NCI-H82 treated with DMSO at 0.1 percent for 48 hours (cell line): ENCODE results near the gene NDC1.

Experiments used
- DNase-seq: peaks from one replicate; lab custom pipeline; 2025; ENCODE audit not compliant: unreplicated experiment; lab: John Stamatoyannopoulos, UW

Gene NDC1

DNA sequence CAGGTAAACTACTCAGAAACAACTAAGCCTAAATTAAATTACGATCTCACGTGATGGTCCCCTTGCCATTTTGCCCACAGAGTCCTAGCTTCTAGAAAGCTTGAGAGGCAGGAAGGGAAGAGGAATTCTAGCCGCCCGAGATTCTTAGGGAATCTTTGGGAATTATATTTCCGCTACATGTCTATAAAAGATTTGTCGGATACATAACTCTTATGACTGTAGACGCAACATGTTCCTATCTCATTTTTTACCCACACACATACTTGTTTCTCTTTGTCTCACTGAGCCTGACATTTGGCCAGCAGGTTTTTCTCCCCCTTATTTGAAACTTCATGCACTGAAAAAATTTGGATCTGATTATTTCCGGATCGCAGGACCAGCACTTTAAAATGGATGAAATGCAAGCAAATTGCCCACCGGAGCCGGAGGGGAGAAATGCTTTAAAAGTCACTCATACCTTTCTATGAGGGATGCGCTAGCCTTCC, 104.6 kb downstream of the NDC1 start:
- no peak for DNase-seq

DNA sequence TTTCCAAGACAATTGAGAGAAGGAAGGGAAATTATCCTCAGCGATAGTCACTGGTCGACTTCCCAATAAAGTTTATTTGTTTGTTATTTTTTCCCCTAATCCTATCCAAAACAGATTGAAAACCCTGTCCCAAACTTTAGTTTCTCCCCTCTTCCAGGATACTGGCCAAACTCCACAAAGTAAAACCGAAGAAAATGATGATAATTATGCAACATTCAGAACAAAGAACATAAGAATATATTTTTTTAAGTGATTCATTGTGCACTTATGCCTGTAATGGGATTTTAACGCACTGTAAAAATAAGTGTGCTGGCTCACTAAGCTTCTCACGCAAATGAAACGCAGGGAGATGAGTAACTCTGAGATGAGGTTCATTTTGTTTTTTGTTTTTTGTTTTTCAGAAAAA, 105.2 kb downstream of the NDC1 start:
- no peak for DNase-seq

DNA sequence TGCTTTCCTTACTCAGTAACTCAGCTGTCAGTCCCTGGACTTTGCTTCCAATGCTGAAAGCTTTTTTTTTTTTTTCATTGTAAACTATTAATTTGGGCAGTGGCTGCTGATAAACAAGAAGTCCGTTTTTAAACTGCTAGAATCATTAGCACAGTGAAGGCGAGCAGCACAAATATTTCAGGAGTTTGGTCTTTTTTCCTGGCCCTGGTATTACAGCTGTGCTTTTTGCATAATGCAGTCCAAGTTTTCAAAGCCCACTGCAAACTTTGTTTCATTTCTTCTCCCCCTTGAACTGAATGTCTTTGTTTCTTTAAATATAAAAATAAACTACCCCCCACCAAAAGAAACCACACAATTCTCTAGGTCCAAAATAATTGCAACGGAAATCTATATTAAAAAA, 105.7 kb downstream of the NDC1 start:
- DNase-seq, result no peak

DNA sequence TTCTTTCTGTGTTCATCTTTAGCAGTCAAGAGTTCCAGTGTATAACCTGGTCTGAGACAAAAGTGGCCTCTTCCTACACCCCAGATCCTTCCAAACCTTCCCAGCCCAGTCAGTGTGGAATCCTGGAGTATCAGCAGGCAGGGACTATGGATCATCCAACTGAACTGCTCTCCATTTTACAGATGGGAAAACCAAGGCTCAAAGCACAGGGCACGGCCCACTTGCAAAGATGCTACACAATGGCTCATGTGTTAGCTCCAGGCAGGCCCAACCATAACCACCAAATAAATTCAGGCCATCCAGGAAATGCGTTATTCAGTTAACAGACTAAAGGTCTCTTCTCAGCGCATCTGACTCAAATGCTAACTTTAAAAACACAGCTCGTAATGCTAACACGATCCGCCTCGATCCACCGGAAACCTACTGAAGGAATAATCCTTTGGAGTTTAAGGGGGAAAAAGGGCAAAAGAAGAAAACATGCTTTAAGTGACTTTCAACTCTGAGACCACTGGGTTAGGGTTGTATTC, 106.3 kb downstream of the NDC1 start:
- DNase-seq, result no peak

DNA sequence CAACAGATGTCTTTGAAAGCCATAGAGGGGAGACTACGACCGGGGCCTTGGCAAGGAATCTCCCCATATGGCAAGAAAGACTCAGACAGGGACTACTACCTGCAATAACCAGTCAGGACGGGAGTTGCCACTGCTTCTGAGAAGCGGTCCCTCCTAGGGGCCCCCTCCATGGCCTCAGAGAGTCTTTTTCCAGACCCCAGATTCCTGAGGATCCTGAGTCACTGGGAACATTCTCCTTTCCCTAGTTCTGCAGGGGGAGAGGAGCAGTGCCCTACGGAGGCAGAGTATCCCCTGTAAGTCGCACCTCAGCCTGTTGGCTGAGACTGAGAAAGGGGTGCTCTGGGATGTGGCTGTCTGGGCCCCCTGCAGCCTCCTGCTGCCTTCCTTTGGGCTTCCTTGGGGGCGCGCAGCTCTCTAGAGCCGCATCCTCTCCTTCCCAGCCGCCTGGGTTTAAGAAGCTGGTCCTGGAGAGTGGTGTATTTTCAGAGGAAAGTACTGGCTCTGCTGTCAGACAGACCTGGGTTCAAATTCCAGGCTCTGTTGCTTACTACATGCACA, 107.0 kb downstream of the NDC1 start:
- DNase-seq, result no peak

DNA sequence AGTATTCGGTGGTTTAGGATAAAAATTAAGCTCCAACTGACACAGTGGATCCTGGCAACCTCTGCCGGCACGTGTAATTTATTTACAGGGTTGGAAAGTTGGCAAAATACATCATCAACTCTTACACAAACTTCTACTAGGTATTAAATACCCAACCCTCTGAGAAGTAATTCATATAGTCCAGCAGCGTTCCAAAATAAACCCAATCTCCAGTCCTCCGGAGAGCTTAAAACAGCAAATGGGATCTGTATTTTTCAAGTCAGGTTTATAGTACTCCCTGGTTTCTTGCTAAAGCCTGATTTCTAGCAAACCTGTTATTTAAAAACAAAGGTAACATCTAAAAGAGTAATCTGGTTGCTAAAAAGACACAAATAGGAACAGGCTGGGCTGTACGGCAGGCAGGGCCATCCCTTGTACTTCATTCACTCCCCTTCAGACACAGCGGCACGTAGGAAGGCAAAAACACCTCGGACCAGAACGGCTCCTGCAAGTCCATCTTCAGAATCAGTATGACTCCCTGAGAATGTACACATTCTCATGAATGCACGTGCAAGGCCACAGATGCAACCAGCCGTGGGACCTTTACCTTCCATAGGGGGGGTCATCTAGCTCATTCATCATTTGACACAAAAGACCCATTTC, 107.8 kb downstream of the NDC1 start:
- no peak for DNase-seq

DNA sequence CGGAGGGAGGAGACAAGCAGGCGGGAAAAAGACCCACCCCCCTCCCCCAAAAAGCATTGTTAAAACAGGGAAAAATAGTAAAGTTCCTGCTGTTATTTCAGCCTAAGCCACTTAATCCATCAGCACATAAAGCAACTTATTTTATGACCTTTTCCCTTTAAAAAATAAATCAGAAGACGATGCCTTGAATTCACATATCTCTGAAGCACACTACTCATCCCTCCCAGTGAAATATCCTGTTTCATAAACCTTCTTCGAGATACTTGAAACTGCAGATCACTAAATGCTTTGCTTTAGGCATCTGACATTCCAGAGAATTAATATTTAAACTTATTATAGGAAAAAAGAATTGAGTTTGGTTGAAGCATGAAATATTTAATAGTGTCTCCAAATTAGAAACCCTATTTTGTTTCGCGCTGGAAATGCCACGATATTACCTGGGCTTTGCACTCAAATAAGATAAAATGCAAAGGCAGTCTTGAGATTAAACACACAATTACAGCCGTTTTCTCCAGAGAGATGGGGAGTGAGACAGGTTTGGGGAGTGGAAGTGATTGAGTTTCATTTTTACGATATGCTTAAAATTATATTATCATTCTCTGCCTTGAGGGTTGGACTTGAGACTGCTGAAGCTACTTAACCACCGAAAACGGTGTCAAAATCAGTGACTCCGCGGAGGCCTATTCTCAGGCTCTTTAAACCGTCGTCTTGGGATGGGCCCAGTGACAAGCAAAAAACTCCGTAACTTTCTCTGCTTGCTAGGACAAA, 108.5 kb downstream of the NDC1 start:
- no peak for DNase-seq

DNA sequence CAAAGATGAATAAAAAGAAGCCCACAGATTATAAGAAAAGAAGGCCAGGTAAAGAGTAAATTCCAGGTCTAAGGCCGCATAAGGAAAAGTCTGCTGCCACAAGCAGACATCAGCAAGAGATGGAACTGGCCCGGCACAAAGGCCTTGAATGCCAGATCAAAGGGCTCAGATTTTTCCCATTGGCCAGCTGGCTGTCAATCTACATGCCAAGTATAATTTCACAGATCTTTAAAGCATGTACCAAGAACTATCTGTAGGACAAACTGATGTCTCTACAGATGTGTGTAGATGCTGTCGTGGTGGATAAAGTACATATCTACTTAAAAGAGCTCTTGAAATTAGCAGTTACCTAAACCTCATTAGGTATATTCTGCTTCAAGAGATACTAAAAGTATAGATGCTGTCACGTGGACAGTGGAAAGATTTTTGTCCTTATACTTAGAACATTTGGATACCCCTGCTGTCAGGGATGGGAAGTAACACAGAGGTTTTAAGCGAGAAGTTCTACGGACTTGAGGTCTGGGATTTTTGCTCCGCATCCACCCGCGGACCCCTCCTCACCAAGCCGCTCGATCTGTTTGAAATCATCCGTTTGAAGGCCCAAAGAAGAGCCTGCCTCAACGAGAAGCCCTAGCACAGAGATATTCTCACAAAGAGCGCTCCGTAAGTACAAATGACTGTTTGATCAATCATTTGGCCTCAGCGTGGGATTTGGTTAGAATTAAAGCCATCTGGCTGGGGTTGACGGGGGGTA, 109.2 kb downstream of the NDC1 start:
- DNase-seq, result no peak

DNA sequence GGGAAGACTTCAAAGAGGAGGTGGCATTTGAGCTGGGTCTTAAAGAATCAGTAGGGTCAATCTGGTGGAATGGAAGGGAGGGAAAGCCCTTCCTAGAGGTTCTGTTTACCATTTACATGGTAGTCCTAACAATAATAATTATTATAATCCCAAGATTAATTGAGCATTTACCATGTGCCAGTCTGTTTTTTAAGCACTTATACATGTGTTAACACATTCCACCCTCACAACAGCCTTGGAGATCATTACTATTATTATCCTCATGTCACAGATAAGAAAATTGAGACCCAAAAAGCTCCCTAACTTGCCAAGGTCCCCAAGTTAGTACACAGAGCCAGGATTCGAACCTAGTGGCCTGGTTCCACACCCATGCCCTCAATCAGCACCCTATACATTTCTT, 109.9 kb downstream of the NDC1 start:
- no peak for DNase-seq

DNA sequence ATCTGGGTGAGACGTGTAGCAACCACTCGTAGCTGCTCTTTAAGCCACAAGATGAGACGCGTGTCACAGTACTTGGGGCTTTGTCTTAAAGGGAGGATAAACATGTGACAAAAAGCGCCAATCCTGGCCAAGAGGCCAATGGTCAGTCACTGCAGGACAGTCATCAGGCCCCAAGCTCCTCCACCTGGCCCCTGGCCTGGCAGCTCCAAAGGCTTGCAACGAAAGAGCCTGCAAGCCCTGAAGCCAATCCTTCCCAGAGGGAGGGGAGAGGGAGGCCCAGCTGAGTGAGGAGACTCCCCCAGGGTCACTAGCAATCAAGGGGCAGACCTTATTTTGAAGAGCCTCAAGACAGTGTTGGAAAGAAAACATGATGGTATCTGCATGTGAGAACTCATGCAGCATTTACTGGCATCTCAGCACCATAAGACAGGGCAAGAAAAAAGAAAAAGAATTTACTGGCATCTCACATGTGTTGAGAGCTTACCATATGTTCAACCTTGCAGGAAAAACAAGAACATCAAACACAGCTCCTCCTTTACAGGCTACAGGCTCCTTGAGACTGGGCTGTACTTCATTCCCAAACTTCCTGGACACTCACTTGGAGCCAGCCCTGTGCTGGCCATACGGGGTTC, 110.5 kb downstream of the NDC1 start:
- no peak for DNase-seq

DNA sequence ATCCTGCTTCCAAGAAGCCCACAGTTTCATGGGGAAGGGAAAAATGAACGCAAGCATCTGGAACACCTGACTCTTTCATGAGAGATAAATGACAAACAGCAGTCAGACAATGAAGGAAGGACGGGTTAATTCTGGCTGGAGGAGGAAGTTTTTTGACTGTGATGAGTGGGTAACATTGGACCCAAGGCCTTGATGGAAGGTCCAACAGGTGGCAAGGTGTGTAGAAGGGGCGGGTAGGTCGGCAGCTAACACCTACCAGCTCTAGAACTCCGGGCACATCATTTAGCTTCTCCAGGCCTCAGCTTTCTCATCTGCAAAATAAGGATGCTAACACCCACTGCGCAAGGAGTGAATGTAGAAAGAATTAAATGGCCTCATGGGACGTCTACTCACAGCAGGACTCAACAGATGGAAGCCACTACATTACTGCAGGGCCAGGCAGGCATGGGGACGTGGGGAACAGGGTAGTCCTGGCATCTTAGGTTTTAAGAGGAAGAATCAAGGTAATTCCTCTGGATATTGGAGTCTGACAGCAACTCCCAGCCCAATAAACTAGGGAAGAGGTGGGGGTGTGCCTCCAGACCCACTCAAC, 112.0 kb downstream of the NDC1 start:
- DNase-seq, result no peak

DNA sequence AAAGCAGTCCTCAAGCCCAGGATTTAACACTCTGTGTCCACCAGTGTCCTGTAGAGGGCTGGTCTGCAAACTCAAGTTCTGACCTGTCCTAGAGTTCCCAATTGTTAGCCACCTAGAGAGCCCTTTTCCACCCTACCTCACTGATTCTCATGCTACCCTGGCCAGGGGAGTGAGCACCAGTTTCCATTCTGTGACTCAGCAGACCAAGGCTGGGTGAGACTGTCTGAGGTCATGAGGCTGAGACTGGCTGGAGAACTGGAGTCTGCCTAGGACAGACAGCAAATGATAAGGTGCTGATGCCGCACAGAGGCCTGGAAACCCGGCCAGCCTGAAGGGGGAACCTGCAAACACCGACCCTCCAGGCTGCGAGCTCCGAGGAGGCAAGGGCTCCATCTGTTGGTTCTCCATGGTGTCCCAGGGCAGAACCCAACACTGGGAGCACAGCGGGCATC, 112.8 kb downstream of the NDC1 start:
- DNase-seq, result no peak

DNA sequence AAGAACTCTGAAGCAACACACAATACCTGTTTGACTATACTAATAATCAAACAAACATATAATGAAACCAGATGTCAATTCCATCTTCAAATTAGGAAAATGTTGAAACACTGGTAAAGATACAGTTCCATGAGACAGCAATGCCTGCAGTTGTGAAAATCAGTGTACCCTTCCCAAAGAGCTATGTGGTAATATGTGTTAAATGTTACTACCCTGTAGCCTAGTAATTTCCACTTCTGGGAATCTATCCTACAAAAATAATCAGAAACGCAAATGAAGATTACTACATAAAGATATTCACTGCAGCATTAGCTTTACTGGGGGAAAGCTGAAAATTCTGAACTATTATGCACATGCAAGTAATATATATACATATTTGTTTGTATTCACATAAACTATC, 116.1 kb downstream of the NDC1 start:
- no peak for DNase-seq

DNA sequence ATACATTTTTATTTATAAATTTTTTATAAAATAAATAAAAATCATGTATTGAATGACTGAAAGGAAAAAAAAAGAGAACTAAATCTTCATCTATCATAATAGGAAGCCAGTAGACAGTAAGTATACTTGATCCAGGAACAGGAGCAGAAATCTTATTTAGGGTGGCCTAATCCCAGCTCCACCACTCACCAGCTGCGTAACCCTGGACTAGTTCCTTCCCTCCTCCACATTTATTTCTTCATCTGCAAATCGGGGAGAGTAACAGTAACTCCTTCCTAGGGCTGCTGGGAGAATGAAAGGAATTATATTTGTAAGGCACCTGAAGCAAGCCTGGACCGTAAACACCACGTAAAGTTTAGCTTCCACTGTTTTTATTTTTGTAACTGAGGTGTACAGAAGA, 117.0 kb downstream of the NDC1 start:
- peak; percentile 52 for DNase-seq

DNA sequence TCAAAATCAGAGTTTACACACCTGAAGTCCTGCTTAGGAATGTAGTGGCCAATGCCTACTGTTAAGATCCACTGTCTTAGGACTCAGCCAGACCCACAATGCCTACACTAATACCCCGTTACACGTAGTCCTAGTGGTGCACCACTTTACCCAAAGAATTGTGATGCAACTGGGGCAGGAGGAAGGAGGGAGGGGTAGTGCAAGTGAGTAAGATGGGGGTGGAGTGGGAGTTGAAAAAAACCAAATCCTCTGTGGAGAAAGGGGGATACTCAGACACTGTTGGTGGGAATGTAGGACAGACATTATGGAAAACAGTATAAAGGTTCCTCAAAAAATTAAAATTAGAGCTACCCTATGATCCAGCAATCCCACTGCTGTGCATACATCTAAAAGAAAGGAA, 118.6 kb downstream of the NDC1 start:
- DNase-seq, result no peak

DNA sequence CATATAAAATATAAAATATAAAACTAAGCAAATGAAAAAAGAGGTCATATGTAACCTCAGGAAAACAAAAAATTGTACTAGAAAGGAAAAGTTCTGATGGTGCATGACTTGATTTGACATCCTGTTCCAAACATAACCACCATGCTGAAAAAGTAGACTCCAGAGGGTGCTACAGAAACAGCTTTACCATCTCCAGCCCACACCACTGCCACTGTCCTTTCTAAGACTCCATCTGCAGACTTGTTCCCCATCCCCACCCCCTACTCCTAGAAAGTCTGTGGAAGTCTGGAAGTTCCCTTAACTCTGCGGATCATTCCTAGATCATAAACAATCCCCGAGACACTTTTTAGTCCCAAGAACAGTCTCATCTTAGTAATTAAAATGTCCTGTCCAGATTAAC, 119.7 kb downstream of the NDC1 start:
- no peak for DNase-seq

DNA sequence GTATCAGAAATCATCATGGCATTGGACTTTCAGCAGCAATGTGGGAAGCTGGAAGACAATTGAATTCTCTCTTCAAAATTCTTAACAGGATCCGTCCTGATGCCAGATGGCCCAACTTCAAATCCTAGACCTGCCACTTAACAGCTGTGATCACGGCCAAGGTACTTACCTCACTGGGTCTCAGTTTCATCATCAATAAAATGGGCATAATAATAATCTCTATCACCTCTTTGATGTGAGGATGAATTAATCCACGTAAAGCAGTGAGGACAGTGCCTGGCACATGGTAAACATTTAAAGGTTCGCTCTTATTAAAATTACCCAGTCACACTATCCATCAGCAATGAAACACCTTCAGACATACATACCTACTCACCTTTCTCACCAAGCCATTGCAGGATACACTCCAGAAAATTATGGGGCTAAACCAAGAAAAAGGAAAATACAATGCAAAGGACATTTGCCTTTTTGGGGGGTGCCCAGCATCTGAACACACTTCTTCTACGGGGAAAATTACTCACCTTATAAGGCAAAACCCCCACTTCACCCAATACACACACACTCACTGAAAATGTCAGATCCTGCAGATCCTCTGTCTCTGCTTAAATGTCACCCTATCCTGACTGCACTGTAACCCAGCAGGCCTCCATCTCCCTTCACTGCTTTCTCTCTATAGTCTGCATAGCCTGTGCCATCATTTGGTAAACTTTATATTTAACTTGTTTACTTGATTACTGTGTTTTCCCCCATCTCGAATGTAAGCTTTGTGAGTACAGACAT, 120.9 kb downstream of the NDC1 start:
- no peak for DNase-seq

DNA sequence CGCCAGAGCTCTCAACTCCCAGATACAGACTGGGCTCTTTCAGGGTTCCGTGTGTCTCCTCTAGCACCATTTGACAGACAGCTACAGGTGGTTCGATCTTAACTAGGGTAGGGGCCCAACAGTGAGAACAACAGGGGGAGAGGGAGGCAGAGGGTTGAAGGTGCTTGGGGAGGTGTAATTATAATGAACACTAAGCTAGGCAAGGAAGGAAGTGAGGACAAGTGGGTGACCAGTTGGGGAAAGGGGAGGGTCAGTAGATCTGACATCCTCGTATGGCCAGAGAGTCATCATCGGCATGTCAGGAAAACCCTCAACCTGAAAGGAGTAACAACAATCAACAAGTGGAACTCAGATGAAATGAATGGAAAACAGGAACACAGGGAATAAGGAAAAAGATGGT, 121.9 kb downstream of the NDC1 start:
- no peak for DNase-seq

DNA sequence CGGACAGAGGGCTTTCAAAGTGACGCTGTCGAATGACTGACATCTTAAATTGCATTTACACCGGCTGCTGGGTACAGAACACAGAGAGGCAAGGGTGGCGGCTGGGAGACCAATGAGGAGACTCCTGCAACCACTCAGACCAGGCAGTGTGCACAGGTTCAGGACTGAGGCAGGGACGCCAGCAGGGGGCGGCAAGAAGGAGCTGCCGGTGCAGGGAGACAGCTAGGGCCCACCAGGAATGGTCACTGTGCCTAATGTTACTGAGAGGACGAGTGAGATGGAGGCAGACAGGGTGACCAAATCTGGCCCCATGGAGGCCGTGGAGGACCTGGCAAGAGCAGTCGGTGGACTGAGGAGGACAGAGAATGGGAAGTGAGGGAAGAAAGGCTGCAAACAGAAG, 122.6 kb downstream of the NDC1 start:
- DNase-seq, result no peak
